Nephron (organoid): ENCODE data around the gene UVRAG.
A peak's percentile ranks its signal among the peaks of the same experiment; 100 is the strongest.

Experiments used
- H3K27ac Mint-ChIP-seq, 3 experiments: 2 replicates each; pipeline ENCODE4 v1.8.0; 2020; ENCODE audit warnings: mixed read lengths in 3 of 3, mild to moderate bottlenecking in 2 of 3, moderate library complexity in 1 of 3
- H3K27me3 Mint-ChIP-seq: 2 replicates; pipeline ENCODE4 v1.8.0; 2021; ENCODE audit warnings: low read depth, mild to moderate bottlenecking, moderate library complexity, mixed read lengths
- H3K36me3 Mint-ChIP-seq: 2 replicates; pipeline ENCODE4 v1.8.0; 2020; ENCODE audit warnings: low read depth, mixed read lengths
- H3K4me1 Mint-ChIP-seq: 2 replicates; pipeline ENCODE4 v1.8.0; 2020; ENCODE audit warnings: mixed read lengths
- H3K4me3 Mint-ChIP-seq, 3 experiments: 2 replicates each; pipeline ENCODE4 v1.8.0; 2020; ENCODE audit warnings: mild to moderate bottlenecking in 3 of 3, mixed read lengths in 3 of 3, moderate library complexity in 2 of 3
- H3K9me3 Mint-ChIP-seq: 2 replicates; pipeline ENCODE4 v1.8.0; 2020; ENCODE audit warnings: mixed read lengths
- TF ChIP-seq, protein P1 (sequence below), 3 experiments: fragments of 200-600 bp; sonication (generic); IDR thresholded peaks; one replicate each; pipeline ENCODE4 v1.5.0; 2021; ENCODE audit warnings: antibody characterized with exemption in 3 of 3; ENCODE audit not compliant: unreplicated experiment in 3 of 3

The UVRAG gene

DNA sequence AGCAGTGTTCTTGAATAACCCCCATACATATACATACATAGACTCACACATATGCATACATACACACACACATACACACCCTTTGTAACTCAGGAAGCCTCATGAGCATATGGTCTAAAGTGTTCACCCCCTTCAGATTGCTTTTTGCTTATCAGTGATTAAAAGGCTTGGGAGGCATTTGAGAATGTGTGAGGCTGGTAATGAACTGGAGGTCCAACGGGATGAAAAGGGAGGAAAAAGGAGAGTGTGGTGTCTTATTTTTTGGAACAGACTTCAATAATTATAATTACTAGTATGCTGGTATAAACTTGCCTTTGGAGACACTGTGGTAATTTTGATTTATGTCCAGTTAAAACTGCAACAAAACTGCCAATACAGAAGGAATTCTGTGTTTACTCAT is 124.5 kb downstream of the UVRAG start:
- Mint-ChIP-seq H3K36me3 (no peaks in the 10 kb centered on the region), H3K4me3 (no peak overlapping the region), H3K9me3 (no peaks in the 10 kb centered on the region), H3K4me1 (peaks cover 3% of the 10 kb centered on the region), H3K27ac (no peak overlapping the region), H3K27me3 (no peaks in the 10 kb centered on the region)
- TF ChIP-seq, protein P1, sequence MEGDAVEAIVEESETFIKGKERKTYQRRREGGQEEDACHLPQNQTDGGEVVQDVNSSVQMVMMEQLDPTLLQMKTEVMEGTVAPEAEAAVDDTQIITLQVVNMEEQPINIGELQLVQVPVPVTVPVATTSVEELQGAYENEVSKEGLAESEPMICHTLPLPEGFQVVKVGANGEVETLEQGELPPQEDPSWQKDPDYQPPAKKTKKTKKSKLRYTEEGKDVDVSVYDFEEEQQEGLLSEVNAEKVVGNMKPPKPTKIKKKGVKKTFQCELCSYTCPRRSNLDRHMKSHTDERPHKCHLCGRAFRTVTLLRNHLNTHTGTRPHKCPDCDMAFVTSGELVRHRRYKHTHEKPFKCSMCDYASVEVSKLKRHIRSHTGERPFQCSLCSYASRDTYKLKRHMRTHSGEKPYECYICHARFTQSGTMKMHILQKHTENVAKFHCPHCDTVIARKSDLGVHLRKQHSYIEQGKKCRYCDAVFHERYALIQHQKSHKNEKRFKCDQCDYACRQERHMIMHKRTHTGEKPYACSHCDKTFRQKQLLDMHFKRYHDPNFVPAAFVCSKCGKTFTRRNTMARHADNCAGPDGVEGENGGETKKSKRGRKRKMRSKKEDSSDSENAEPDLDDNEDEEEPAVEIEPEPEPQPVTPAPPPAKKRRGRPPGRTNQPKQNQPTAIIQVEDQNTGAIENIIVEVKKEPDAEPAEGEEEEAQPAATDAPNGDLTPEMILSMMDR (IDR thresholded peaks at IDR 0.05; ENCODE audit: unreplicated experiment in 3 of 3): no peak

DNA sequence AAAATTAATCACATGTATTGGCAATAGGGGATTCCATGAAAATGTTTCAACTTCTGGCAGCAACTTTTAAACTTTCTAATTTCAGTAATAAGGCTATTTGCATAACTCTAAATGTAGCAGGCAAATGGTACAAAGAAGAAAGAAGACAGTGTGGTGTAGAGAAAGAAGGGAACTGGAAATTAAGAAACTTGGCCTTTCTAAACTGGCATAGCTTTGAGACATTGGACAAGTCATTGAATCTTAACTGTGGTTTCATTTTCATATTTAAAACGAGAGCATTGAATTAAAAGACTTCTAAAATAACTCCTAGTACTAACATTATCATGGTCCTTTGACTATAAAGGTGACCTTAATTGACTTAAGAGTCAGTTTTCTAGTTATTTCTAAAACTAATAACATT is 125.0 kb downstream of the UVRAG start:
- TF ChIP-seq, protein P1 (IDR thresholded peaks at IDR 0.05; ENCODE audit: unreplicated experiment in 3 of 3): no peak
- Mint-ChIP-seq H3K36me3 (no peaks in the 10 kb centered on the region), H3K4me1 (peaks cover 3% of the 10 kb centered on the region), H3K4me3 (no peak overlapping the region), H3K27me3 (no peaks in the 10 kb centered on the region), H3K27ac (no peak overlapping the region), H3K9me3 (no peaks in the 10 kb centered on the region)

DNA sequence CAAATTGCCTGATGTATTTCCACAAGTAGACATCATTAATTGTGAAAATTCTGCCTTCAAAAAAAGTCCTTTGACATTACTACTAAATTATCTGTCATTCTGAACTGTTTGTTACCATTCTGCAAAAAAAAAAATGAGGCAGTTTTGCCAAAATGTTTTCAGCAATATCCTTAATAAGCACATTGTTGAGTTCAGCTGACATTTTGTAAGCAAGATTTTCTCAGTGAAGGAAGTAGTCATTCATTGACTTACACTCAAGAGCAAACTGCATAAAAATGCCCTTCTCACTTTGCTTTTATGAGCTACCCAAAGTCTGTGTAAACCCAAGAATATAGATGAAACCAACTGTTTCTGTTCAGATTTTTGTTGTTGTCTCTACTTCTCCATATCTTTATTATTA is 125.9 kb downstream of the UVRAG start:
- TF ChIP-seq, protein P1 (IDR thresholded peaks at IDR 0.05; ENCODE audit: unreplicated experiment in 3 of 3): no peak
- H3K4me1 Mint-ChIP-seq: peaks cover 4% of the 10 kb centered on the region
- H3K36me3 Mint-ChIP-seq: no peaks in the 10 kb centered on the region
- H3K9me3 Mint-ChIP-seq: no peaks in the 10 kb centered on the region
- no peak overlapping the region for H3K4me3 Mint-ChIP-seq
- H3K27ac Mint-ChIP-seq: no peak overlapping the region
- no peaks in the 10 kb centered on the region for H3K27me3 Mint-ChIP-seq

DNA sequence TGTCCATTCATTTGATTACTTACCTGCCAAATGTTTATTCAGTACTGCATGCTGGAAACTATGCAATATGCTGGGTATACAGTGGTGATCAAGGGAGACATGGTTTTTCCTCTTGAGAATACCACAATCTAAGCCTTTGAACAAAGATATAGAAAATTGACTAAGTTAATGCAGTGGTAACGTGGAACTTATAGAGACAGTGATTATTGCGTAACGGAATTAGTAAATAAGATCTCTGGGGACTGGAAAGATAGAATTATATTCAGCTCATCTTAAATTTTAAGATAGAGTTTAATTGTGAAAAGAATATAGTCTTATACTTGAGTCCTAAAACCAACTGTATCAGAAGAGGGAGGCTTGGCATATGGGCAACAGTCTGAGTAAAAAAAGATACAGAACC is 129.5 kb downstream of the UVRAG start:
- no peak overlapping the region for H3K27ac Mint-ChIP-seq
- no peak overlapping the region for H3K4me3 Mint-ChIP-seq
- H3K27me3 Mint-ChIP-seq: no peaks in the 10 kb centered on the region
- no peaks in the 10 kb centered on the region for H3K9me3 Mint-ChIP-seq
- H3K36me3 Mint-ChIP-seq: no peaks in the 10 kb centered on the region
- TF ChIP-seq, protein P1 (IDR thresholded peaks at IDR 0.05; ENCODE audit: unreplicated experiment in 3 of 3): no peak
- peaks cover 18% of the 10 kb centered on the region for H3K4me1 Mint-ChIP-seq

DNA sequence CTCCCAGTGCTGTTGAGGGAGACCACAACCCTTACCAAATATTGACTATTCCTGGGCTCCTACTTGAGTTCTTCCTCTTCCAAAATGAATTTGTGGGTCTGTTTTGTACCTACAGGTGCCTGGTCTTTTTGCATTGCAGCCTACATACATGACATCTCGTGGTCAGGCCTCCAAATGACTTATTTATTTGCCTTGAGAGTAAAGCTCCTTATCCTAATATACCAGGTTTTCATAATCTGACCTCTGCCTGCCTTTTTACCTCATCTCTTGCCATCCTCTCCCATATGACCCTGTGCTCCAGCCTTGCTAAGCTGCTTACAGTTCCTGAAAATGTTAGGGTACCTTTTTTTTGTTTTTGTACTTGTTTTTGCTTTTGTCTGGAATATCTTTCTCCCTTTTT is 130.4 kb downstream of the UVRAG start:
- no peaks in the 10 kb centered on the region for H3K27me3 Mint-ChIP-seq
- TF ChIP-seq, protein P1 (IDR thresholded peaks at IDR 0.05; ENCODE audit: unreplicated experiment in 3 of 3): no peak
- no peaks in the 10 kb centered on the region for H3K9me3 Mint-ChIP-seq
- H3K36me3 Mint-ChIP-seq: no peaks in the 10 kb centered on the region
- no peak overlapping the region for H3K4me3 Mint-ChIP-seq
- H3K4me1 Mint-ChIP-seq: peaks cover 18% of the 10 kb centered on the region
- no peak overlapping the region for H3K27ac Mint-ChIP-seq

DNA sequence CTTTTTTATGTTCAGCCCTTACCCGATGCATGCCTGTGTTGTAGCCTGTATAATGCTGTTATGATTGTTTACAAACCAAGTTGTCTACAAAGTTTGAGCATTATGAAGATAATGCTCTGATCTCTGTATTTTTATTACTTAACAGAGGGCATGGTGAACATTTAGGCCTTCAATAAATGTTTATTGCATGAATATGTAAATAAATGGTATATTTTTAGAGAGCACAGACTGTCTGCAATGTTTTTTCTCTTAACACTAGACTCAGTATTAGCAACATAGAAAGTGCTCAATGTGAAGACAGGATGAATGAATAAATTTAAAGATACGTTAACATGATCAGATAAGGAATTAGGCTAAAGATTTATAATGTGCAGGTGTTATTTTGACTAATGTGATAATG is 130.9 kb downstream of the UVRAG start:
- Mint-ChIP-seq H3K27ac (peak overlapping the region in 2 of 3 experiments; percentile 6 to 19), H3K27me3 (no peaks in the 10 kb centered on the region), H3K36me3 (no peaks in the 10 kb centered on the region), H3K4me3 (no peak overlapping the region), H3K9me3 (no peaks in the 10 kb centered on the region), H3K4me1 (peaks cover 18% of the 10 kb centered on the region)
- TF ChIP-seq, protein P1 (IDR thresholded peaks at IDR 0.05; ENCODE audit: unreplicated experiment in 3 of 3): no peak
